ENCODE measurements around the gene LPIN1. TPM values are rescaled to one million over a fixed set of nuclear protein-coding genes. Genes with fewer than 3 reads are reported as not detected.
A peak's percentile ranks its signal among the peaks of the same experiment; 100 is the strongest.

Gene LPIN1
- total and polyA plus RNA-seq, 4 donors = 10.1 to 27.4 (median 13.4) TPM

- no peaks in the 10 kb centered on the region for H3K9me3 ChIP-seq (ENCODE audit: control insufficient read depth in 4 of 4, low read length in 3 of 4)
These were observed 49.1 kb upstream of the LPIN1 start for GRCh38 chr2:11697103-11697871.

GRCh38 chr2:11698009-11698922, 48.2 kb upstream of the LPIN1 start:
- H3K36me3 ChIP-seq (ENCODE audit: control insufficient read depth in 4 of 4, insufficient read depth in 3 of 4, low read depth in 1 of 4, low read length in 3 of 4) = no peaks in the 10 kb centered on the region
- peak overlapping the region; percentile 42 to 70 for H3K27ac ChIP-seq (ENCODE audit: low read depth in 1 of 2, low read length in 2 of 2)
- peaks cover 0 to 14% (median 3%) of the 10 kb centered on the region in 4 donors for H3K4me1 ChIP-seq (ENCODE audit: control insufficient read depth in 4 of 4, insufficient read depth in 4 of 4, low read length in 3 of 4)
- no peak for DNase-seq (ENCODE audit: low spot score)
- H3K27me3 ChIP-seq (ENCODE audit: control insufficient read depth in 4 of 4, insufficient read depth in 4 of 4, low read length in 3 of 4) = no peaks in the 10 kb centered on the region
- TF ChIP-seq REST (IDR thresholded peaks at IDR 0.05) = no peak
- no peak for TF ChIP-seq NR2F2 (IDR thresholded peaks at IDR 0.05)
- no peak for TF ChIP-seq ZBTB33 (IDR thresholded peaks at IDR 0.05)
- no peak for TF ChIP-seq YY1 (IDR thresholded peaks at IDR 0.05)
- TF ChIP-seq RXRA (IDR thresholded peaks at IDR 0.05) = no peak
- no peak for TF ChIP-seq GABPA (IDR thresholded peaks at IDR 0.05 in 1 of 2, conservative IDR thresholded peaks at IDR 0.05 in 1 of 2)
- no peak for TF ChIP-seq HNF4G (IDR thresholded peaks at IDR 0.05)
- no peak for TF ChIP-seq FOXA2 (IDR thresholded peaks at IDR 0.05)
- TF ChIP-seq HNF4A (conservative IDR thresholded peaks at IDR 0.05) = no peak
- no peak for TF ChIP-seq TAF1 (conservative IDR thresholded peaks at IDR 0.05)
- no peak for TF ChIP-seq RAD21 (IDR thresholded peaks at IDR 0.05)
- H3K9ac ChIP-seq (ENCODE audit: low read depth in 1 of 2, low read length in 2 of 2) = no peak overlapping the region
- no peaks in the 10 kb centered on the region for H3K9me3 ChIP-seq (ENCODE audit: control insufficient read depth in 4 of 4, low read length in 3 of 4)
- 72% methylated on average over 24 of the region's 24 CpGs for WGBS
- no peak overlapping the region for H3K4me3 ChIP-seq (ENCODE audit: low read depth in 1 of 3, low read length in 3 of 3)

More at GRCh38 chr2:11697103-11697871, 49.1 kb upstream of the LPIN1 start:
- DNase-seq (ENCODE audit: low spot score) = no peak
- H3K36me3 ChIP-seq (ENCODE audit: control insufficient read depth in 4 of 4, insufficient read depth in 3 of 4, low read depth in 1 of 4, low read length in 3 of 4) = no peaks in the 10 kb centered on the region
- H3K4me3 ChIP-seq (ENCODE audit: low read depth in 1 of 3, low read length in 3 of 3) = no peak overlapping the region
- WGBS = 72% methylated on average over 16 of the region's 16 CpGs
- TF ChIP-seq NR2F2 (IDR thresholded peaks at IDR 0.05) (no peak), ATF3 (IDR thresholded peaks at IDR 0.05) (no peak), HNF4G (IDR thresholded peaks at IDR 0.05) (no peak), MAX (IDR thresholded peaks at IDR 0.05) (no peak), FOXA1 (IDR thresholded peaks at IDR 0.05) (no peak), EGR1 (IDR thresholded peaks at IDR 0.05; ENCODE audit: low read depth in 2 of 2) (no peak)
- H3K27ac ChIP-seq (ENCODE audit: low read depth in 1 of 2, low read length in 2 of 2) = no peak overlapping the region
- no peak overlapping the region for H3K9ac ChIP-seq (ENCODE audit: low read depth in 1 of 2, low read length in 2 of 2)
- H3K27me3 ChIP-seq (ENCODE audit: control insufficient read depth in 4 of 4, insufficient read depth in 4 of 4, low read length in 3 of 4) = no peaks in the 10 kb centered on the region
- H3K4me1 ChIP-seq (ENCODE audit: control insufficient read depth in 4 of 4, insufficient read depth in 4 of 4, low read length in 3 of 4) = peaks cover 0 to 15% (median 5%) of the 10 kb centered on the region in 4 donors

Measured in liver (tissue), 9 donors.